Stimulated activated CD8-positive, alpha-beta memory T cell treated with anti-CD3 and anti-CD28 coated beads, Interleukin-2, amount 100 ng/mL, for 48 hours (primary cell): ENCODE results near the gene PCDH10.

Experiments
- DNase-seq, 2 donors: peaks; one replicate each; pipeline ENCODE4 v3.0.0-alpha.2; 2020; ENCODE audit warnings: low read depth in 2 of 2

Gene PCDH10, protein sequence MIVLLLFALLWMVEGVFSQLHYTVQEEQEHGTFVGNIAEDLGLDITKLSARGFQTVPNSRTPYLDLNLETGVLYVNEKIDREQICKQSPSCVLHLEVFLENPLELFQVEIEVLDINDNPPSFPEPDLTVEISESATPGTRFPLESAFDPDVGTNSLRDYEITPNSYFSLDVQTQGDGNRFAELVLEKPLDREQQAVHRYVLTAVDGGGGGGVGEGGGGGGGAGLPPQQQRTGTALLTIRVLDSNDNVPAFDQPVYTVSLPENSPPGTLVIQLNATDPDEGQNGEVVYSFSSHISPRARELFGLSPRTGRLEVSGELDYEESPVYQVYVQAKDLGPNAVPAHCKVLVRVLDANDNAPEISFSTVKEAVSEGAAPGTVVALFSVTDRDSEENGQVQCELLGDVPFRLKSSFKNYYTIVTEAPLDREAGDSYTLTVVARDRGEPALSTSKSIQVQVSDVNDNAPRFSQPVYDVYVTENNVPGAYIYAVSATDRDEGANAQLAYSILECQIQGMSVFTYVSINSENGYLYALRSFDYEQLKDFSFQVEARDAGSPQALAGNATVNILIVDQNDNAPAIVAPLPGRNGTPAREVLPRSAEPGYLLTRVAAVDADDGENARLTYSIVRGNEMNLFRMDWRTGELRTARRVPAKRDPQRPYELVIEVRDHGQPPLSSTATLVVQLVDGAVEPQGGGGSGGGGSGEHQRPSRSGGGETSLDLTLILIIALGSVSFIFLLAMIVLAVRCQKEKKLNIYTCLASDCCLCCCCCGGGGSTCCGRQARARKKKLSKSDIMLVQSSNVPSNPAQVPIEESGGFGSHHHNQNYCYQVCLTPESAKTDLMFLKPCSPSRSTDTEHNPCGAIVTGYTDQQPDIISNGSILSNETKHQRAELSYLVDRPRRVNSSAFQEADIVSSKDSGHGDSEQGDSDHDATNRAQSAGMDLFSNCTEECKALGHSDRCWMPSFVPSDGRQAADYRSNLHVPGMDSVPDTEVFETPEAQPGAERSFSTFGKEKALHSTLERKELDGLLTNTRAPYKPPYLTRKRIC

DNA sequence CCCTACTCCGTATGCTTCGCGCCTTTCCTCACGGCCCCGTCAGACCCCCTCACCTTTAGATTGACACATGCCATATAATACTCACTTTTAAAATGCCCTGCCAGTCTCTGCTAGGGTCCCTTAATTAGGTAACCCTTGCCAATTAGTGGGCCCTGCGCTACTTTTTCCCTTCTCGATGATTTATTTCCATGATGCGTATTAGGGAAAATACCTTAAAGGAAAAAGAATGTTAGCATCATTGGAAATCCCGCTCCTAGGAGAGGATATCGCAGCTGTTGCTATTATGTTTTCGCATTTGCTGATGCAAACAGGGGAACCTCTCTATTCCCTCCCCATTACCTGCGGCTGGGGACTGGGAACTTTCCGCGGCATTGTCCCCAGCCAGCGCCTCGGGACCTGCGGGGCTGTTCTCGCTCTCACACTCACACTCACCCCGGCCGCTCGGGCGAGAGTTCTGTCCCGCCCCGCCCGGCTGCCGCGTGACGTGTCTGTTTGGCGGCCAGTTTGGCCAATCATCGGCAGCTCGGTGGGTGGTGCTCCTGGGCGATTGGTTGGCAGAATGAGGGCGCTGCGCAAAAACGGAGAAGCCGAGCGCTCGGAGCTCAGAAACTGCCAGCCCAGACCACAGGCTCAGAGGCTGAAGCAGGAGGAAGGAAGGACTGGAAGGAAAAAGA is at the start of gene PCDH10:
PCDH10 (plus strand) TSS at position 605 of the 674 bp plus-strand sequence. CDS start 847 bp downstream, outside the sequence.
- peak; percentile 23 to 25 for DNase-seq

DNA sequence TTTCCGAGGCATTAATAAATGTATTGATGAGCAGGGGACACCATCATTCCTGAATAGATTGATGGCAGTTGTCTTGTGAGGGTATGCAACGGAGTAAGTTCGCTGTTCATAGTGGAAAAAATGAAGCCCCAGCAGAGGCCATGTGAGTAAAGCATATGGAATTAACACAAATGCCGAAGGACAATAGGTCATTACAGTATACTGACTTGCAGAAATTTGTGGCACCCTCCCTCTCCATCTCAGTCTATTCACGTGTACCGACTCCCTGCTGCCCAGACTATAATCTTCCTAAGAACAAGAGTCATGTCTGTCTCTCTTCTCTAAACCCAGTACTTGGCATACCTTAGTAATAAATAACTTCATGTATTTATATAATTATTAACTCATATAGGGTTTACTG is 47.1 kb upstream of the PCDH10 start:
- DNase-seq, result no peak

DNA sequence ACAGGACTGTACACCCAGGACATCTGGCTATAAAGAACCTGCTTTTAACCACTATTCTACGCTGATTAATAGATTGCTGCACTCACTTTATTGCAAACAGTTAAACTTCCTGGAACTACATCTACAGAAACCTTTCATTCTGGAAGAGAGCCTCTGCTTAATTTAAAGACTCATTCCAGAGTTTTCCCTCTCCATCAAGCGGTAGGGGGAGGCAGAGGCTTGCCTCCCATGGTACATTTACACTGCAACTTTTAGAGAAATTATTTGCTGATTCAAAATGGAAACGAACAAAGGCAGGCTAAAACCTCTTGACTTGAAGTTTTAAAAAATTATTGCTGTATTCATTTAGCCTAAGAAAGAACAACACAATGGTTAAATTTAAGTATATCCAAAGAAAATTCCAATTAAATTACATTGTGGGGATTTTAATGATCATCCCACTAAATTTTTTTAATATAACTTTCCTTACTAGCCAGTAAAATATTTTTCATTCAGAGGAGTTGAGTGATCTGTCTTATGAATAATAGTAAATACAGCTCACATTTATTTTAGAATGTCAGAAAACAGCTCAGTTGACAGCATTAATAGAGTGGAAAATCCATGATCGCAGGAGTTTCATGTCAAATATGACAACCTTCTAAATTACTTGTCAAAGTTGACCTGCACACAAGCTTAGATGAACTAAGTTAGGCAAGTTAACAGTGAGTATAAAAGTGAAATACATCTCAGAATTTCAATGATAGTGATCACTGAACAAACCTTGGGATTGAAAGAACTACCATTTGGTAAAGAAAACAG is 46.3 kb upstream of the PCDH10 start:
- no peak for DNase-seq

DNA sequence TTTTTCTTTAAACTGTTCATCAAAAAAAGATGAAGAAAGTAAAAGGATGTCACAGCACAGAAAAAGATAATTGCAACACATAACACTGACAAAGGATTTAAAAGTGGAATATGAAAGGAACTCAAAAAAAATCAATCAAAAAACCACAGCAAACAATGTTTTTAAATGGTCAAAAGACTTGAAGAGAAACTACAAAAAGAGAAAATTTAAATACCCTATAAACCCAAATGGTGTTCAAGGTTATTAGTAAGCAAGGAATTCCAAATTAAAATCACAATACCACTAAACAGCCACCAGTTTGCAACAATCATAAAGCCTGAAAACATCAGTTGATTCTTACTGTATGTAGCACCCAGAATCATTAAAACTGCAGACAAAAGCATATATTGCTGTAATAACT is 36.5 kb upstream of the PCDH10 start:
- no peak for DNase-seq

DNA sequence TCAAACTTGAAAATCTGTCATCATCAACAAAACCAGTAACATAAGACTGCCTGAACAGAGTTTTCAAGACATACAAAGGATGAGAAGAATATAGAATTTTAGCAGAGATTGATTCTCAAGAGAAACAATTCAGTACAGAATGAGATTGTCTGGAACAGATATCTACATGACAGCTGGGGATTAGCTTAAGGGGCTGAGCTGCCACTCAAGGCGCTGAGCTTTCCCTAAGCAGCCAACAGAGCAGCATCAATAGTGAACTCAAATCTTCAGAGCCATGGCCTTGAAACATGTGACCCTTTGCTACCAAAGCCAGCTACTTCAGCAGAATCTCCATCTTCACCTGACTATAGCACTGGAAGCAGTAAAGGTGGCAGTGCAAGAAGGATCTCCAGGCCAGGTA is 24.3 kb upstream of the PCDH10 start:
- no peak for DNase-seq

DNA sequence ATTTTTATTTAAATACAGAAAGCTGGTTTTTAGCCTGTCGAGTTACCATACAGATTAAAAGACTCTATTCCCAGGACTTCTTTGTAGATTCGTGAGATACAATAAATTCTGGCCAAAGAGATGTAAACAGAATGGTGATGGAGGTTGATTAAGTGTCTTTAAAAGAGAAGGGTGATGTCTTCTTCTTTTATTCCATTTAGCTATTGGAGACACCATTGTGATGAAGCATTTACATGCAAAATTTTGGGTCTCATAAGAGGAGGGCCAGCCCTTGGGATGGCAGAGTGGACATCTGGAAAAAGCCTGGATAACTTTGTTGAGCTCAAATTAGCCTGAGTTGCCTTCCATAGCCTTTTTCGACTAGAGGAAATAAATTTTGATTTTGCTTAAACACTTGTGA is 21.6 kb upstream of the PCDH10 start:
- DNase-seq, result no peak

DNA sequence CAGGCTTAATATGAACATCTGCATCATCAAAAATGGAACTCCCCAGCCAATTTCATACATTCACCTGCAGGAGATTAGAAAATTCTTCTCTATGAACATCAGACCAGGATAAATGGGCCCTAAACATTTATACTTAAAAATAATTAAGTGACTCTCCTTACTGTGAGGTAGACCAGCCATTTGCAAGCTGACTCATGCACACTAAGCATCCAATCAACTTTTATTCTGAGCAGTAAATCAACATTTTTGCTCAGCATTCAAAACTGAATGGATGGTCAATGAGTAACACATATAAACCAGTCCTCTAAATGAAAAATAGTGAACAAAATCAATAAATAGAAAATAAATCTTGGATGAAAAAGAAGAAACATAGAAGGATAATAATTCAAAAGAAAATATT is 19.9 kb upstream of the PCDH10 start:
- DNase-seq, result no peak

DNA sequence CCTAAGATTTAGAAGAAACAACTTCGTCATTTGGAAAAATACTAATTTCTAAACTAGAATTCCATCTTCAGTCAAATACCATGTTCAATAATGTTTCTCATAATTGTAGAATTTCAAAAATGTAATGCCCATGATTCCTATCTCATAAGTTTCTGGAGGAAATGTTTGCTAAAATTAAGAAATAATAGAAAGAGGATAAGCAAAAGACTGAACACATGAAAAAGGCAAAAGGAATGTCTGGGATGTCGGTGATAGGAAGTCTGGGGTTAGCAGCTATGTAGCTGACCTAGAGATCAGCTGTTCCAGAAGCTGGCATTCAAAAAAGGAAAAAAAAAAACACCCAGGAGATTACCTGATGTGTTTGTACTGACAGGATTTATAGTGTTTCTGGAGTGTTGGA is 18.9 kb upstream of the PCDH10 start:
- DNase-seq, result no peak

DNA sequence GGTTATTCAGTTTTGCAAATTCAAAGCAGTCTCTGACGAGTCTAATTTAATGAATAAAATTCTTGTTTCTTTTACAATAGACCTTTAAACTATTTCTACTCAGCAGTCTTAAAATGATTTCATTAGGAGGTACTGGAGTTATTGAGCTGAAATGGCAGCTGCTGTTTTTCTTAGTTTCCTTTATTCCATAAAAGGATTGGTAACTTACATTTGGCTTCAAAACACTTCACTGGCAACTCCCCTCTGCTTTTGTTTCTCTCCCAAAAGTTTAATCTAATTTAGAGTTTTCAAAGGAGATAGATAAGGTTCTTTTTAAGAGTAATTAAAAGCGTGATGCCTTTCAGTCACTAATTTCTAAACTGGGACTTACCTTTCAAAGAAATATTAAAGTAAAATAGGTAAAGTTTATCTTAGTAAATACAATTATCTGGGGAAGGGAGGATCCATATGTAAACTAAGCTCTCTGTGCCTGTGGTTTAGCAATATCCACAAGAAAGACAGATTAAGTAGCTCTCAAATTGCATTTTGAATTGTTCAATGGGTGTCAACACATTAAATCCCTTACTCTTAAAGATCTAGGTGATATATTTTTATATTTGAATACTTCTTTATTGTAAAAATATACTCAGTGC is 17.1 kb upstream of the PCDH10 start:
- DNase-seq, result no peak

DNA sequence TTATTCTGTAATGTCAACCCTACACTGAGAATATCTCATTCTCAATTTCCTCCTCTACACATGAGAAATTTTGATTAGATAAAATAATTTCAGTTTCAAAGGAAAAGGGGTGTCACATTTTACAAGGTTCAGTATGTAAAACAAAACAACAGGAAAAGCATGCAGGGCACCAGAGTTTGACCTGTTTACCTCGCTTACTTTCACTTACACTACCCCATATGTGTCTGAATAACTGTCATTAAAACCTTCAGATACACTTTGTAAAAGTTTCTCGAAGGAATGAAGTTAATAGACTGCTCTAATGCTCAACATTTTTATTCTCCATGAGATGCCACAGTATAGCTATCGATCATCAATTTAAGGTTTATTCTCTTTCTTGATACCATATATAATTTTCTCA is 12.3 kb upstream of the PCDH10 start:
- no peak for DNase-seq

DNA sequence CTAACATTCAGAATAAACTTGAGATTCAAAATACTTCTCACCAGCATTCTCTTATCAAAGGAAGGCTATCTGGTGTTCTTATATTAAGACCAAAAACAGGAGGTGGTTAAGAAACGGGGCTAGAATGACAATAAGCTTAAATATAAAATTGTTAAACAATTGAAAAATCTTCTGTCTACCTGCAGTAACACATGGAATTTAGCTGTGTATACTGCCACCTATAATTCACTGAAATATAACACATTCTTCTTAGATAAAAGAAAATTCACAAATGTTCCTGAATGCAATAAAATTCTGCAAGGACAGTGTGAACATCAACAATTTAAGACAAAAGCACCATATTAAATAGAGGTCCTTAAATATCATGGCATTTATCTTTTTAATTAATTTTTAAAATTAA is 11.5 kb upstream of the PCDH10 start:
- no peak for DNase-seq

DNA sequence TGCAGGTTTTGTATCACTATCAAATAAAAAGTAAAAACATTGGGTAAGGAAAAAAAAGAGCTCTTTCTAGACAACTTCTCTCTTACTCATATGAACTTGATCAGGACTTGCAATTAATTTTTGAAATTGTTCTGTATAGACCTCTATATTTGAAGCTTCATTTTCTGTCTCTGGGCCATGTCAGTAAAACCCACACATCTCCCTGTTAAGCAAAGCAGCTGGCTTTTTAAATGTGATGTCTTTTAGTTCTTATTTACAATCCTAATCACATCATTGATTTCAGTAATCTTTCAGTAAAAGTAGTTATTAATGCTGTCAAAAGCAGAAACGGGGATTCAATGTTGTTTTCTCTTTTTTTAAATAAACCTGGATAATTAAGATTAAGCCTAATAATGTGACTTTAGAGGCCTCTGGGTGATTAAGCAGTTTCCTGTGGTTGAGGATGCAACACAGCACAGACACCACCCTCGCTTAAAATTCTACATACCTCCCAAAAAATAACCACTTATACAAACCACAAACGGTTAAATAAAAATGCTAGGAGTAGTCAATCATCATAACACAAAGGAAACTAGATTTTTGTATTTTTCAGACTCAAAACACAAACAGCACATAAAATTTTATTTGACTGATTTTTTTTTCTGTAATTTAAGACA is 5.2 kb upstream of the PCDH10 start:
- DNase-seq, result no peak

DNA sequence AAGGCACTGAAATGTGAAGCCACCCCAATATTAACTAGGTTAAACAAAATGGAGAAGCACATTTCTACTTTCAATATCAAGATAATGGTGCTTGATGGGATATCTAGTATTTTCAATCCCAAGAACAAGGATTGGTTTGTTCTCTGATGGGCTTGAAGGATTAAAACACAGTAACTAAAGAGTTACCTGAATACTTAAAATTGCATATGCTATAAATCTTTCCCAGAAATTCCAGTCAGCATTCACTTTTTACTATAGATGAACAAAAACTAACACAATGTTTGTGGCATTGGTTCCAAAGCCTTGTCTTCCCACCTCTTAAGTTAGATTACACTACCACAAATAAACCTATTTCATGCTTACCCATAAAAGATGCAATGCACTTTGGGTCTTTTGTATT is 3.9 kb upstream of the PCDH10 start:
- DNase-seq, result no peak

DNA sequence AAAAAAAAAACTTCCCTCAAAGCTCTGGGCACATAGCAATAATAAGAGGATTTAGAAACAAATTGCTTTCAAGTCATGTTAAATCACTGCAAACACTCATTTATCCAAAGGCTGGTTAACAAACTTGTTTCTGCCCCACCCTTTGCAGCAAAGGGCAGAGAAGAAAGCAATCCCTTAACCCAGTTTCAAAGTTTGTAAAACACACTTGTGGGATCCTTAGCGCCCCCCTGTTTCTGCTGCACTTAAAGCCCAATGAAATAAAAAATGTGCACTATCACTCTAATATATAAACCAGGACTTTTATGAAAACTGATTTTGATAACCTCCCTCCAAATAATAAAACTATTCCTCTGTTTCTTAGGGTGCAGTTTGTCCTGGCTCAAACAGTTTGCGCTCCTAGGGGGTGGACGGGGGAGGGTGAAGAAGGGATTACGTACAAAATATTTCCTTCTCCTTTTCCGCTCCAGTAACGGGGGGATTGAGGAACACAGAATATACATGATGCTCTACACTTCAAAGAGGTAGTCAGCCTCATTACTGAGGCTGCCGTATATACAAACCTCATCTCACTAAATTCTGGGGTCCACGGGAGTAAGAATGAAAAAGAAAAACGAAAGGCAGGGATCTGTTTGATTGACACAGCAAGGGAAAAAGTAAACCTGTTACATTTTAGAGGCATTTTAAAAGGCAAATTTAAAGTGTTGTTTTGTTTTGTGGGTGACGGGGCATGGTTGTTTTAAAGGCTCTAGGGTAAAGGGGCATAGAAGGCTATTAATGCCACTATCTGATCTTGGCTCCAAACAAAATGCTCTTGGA is 3.1 kb upstream of the PCDH10 start:
- DNase-seq, result no peak

DNA sequence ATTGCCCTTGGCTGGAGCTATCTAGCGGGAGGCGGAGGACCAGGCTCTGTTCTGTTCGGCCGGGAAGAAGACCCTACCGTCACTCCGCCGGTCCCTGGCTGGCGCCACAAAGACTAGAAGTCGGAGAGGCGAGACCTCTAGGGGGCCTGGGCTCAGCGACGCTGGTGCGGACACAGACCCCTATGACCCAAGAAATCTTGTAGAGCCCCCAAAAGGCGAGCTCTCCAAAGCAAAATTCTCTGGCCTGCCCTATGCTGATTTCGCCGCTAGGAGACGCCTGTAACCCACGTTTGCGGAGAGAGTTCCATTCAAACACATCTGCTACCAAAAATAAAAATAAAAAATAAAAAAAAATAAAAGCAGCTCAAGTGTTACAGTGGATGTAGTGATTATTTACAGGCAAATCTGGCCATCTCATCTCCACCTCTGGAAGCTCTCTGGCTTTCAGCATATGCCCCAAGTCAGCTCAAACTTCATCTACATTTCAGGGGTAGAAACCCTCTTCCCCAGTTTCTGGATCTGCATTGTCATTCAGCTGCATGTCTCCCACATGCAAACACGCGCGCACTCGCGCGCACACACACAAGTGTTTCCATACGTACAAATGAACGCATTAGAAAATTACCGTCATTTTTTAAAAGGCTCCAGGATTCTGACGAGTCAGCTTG is 2.4 kb upstream of the PCDH10 start:
- no peak for DNase-seq

DNA sequence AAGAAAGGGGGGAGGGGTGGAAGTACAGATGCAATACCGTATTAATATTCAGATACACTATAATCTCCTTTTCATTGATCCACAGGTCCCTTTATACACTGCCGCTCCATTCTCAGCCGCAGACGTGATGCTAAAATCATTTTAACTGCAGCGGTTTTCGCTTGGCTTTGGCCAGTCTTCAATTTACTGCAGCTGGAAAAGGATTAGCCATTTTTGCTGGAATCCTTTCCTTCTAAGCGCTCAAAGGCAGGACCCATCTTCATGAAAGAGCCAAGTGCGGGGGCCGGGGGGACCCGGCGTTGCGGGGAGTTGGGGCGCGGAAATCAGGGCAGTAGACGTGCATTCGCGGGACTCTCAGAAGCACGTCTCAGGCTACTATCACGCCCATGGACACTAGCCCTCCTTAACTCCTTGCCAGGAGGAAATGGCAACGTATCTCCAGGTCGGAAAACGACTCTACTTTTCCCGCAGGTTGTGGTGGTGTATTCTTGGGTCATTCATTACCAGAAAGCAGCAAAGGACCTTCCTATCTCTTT is 1.7 kb upstream of the PCDH10 start:
- DNase-seq, result no peak

DNA sequence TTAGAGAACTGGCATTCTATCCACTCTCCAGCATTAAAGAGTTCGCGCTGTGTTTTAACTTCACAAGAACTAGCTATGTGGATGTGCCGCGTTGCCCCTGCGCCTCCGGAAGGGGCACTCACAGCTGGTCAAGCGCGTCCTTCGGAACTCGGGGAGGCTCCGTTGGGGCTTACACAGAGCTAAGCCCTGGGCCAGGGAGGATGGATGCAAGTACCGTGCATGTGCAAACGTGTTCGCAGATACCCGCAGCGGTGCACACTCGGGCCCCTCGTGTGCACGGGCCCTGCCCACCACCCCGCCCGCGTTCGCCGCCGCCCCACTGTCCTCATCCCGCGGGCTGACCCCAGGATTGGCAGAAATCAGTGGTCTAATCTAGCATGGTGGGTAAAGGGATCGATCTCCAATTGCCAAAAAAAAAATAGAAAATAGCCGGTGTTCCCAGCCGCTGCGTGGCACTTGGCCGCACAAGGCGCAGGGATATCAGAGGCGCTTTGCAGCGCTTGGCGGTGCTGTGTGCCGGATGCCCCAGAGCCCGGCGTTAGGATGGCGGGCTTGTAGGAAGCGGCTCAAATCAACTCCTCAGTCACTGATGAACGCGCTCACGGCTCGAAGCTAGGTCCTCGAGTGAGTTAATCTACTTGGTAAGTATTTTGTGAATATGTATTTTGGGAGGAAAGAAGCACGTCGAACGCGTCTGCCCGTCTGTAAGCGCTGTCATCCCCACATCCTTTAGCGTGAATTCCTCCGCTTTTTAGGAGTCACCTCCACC is 989 bp upstream of the PCDH10 start:
- no peak for DNase-seq

DNA sequence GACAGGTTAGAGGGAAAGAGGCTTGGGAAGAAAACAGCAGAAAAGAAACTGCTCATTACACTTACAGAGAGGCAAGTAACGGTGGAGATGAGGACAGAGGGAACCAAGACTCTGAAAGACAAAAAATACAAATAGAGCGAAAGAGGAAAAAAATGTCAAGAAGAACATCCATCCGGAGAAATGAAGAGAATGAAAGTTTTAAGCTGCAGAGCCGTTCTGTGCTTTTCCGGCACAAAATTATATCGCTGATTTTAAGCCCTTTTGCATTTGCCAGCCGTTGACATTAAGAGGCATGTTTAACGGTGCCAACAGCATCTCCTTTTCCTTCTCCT is 236 bp downstream of the PCDH10 start:
- DNase-seq, result no peak
